Stomach smooth muscle (tissue), 2 donors: ENCODE results near the gene FPR2.

Experiments used
- H3K27ac ChIP-seq: one replicate; pipeline ENCODE4 v1.7.0; 2013; ENCODE audit warnings: mild to moderate bottlenecking, low read length, inconsistent platforms
- H3K27me3 ChIP-seq, 2 donors: one replicate each; pipeline ENCODE4 v1.7.0; 2013; ENCODE audit warnings: low read length in 2 of 2; ENCODE audit not compliant: insufficient read depth in 2 of 2, control insufficient read depth in 1 of 2
- H3K36me3 ChIP-seq, 2 donors: one replicate each; pipeline ENCODE4 v1.7.0; 2013; ENCODE audit warnings: low read length in 2 of 2; ENCODE audit not compliant: control insufficient read depth in 2 of 2, insufficient read depth in 2 of 2
- H3K4me1 ChIP-seq: one replicate; pipeline ENCODE4 v1.7.0; 2013; ENCODE audit warnings: low read length; ENCODE audit not compliant: control insufficient read depth, insufficient read depth
- H3K4me3 ChIP-seq, 2 donors: one replicate each; pipeline ENCODE4 v1.7.0; 2013; ENCODE audit warnings: low read length in 2 of 2
- H3K9ac ChIP-seq, 2 donors: one replicate each; pipeline ENCODE4 v1.7.0; 2013; ENCODE audit warnings: low read length in 2 of 2, mild to moderate bottlenecking in 1 of 2
- H3K9me3 ChIP-seq, 2 donors: one replicate each; pipeline ENCODE4 v1.7.0; 2013; ENCODE audit warnings: low read length in 2 of 2; ENCODE audit not compliant: control insufficient read depth in 2 of 2
- donor health status: healthy.
- donor health status: Pancreatic carcinoma.

The FPR2 gene, protein sequence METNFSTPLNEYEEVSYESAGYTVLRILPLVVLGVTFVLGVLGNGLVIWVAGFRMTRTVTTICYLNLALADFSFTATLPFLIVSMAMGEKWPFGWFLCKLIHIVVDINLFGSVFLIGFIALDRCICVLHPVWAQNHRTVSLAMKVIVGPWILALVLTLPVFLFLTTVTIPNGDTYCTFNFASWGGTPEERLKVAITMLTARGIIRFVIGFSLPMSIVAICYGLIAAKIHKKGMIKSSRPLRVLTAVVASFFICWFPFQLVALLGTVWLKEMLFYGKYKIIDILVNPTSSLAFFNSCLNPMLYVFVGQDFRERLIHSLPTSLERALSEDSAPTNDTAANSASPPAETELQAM

DNA sequence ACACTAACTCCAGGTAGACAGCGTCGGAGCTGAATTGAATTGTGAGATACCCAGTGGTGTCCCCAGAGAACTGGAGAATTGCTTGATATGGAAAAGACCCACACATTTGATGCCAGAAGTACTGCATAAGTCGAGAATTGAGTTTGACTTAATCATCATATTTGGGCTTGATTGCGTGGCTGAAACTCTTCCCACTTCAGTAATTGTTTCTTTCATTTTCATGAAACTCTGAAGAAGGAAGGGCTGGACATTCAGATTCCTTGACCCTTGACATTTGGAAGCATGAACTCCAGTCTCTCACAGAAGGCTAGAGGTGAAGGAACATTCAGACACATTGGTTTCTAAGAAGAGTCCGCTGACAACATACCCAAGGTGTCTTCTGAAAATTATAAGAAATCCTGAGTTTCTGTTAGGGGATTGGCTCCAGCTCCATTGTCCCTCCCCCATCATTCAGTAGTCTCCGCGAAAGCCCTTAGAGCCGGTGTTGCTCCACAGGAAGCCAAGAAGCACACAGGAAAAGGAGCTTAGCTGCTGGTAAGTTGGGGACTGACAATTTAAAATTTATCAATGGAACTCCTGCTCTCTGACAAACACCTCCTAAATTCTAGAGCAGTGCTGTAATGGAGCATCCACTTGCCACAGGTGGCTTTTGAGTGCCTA lies at the start of gene FPR2:
Gene FPR2 (plus strand): TSS at position 484 of the 660 bp plus-strand sequence. CDS start 7,479 bp downstream, outside the sequence.
- no peak within 1 kb of the TSS for H3K27ac ChIP-seq
- no peaks in the 10 kb centered on the region for H3K4me1 ChIP-seq
- H3K9me3 ChIP-seq, result peaks cover 0 to 6% of the 10 kb centered on the region in 2 donors
- H3K36me3 ChIP-seq, result no peaks in the 10 kb centered on the region
- H3K9ac ChIP-seq, result no peak within 1 kb of the TSS
- H3K27me3 ChIP-seq, result peaks cover 4 to 15% of the 10 kb centered on the region in 2 donors
- no peak within 1 kb of the TSS for H3K4me3 ChIP-seq

DNA sequence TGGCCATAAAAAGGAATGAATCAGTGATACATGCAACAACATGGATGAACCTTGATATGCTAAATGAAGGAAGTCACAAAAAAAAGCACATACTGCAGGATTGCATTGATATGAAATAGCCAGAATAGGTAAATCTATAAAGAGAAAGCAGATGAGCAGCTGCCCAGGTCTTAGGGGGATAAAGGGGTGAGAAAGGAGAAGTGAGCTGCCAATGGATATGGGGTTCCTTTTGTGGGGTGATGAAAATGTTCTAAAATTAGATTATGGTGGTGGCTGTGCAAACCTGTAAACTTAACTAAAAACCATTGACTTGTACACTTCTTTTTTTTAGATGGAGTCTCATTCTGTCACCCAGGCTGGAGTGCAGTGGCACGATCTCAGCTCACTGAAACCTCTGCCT lies 49.3 kb upstream of the FPR2 start:
- Histone ChIP-seq H3K36me3 (peaks cover under 1 to 2% of the 10 kb centered on the region in 2 donors), H3K9ac (no peak overlapping the region), H3K27me3 (peaks cover 5 to 9% of the 10 kb centered on the region in 2 donors), H3K27ac (no peak overlapping the region), H3K9me3 (no peaks in the 10 kb centered on the region), H3K4me3 (no peak overlapping the region), H3K4me1 (peaks cover 2% of the 10 kb centered on the region)

DNA sequence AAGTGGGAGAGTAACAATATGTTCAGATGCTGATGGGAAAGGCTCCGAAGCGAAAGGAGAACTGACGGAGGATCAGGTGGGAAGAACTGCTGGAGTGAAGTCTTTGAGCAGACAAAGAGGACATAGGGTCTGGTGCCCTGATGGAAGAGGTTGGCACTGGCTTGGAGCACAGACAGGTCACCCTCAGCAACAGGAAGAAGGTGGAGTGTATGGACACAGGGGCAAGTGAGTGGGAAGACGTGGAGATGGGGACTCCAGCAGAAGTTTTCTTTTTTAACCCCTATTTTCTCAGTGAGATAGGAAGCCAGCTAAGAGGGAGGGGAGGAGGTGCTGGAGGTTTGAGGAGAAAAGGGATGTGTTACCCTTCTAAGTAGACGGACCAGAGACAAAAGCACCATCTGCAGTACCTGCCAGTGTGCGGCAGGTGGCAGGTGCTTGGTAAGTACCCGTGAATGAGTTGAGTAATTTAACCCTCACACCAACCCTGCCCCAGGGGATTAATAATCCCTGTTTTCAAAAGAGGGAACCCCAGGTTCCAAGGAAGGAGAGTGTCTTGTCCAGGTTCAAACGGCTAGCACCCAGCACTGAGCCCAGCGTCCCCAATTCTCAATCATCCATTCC lies 48.4 kb upstream of the FPR2 start:
- Histone ChIP-seq H3K36me3 (no peaks in the 10 kb centered on the region), H3K4me1 (no peaks in the 10 kb centered on the region), H3K9me3 (no peaks in the 10 kb centered on the region), H3K27me3 (peaks cover 9 to 10% of the 10 kb centered on the region in 2 donors), H3K9ac (no peak overlapping the region), H3K27ac (no peak overlapping the region), H3K4me3 (no peak overlapping the region)

DNA sequence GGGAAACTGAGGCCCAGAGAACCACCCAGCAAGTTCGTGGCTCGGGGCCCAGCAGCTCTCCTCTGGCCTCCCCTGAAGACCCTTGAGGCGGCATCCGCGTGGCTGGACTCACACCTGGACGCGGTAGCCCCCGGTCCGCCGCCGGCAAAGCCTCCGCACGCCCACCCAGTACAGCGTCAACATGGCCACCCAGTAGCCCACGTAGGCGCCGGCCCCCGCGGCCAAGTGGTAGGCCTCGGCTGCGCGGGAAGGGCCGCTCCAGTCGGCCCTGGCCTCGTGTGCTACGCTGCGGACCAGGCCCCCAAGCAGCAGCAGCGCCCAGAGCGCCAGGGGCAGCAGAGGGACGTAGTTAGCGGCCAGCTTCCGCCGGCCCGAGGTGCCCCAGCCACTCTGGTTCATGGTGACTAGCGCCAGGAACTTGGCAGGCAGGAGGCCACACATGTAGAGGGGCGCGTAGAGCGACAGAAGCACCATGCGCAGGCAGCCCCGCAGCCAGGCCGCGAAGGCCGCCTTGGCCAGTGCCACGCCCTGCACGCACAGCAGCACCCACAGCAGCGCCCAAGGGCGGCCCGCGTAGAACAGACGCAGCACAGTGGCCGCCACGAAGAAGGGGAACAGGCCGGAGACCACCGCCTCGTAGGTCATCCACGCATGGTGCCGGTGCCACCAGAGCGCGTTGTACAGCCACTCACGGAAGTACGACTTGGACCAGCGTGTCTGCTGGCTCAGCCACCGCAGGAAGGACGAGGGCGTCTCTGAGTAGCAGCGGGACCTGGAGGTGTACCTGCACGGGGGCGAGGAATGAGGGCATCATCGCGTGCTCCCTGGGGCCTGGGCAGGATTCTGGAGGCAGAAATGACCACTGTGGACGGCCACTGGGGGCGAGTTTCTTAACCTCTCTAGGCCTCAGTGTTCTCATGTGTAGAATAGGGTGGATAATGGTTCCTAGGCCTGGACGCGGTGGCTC lies 47.4 kb upstream of the FPR2 start:
- no peak overlapping the region for H3K4me3 ChIP-seq
- no peak overlapping the region for H3K27ac ChIP-seq
- H3K27me3 ChIP-seq, result peaks cover 11 to 12% of the 10 kb centered on the region in 2 donors
- H3K9me3 ChIP-seq, result no peaks in the 10 kb centered on the region
- no peaks in the 10 kb centered on the region for H3K4me1 ChIP-seq
- H3K9ac ChIP-seq, result no peak overlapping the region
- no peaks in the 10 kb centered on the region for H3K36me3 ChIP-seq

DNA sequence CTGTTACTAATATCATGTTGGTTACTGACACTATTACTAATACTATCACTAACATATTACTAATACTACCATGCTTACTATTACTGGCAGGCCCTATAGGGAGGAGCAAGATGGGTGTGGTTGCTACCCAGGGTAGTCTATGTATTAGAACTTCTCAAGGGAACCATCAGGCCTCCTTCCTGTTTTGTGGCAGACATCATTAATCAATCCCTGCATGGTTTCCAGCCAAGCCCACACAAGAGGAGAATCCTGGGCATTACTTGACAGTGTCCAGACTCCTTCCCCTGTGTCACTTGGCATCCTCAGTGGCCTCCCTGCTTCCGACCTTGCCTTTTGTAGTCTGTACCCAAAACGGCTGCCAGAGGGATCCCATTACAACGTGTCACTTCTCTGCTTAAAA lies 46.1 kb upstream of the FPR2 start:
- peaks cover 7% of the 10 kb centered on the region for H3K4me1 ChIP-seq
- H3K9me3 ChIP-seq, result no peaks in the 10 kb centered on the region
- no peak overlapping the region for H3K4me3 ChIP-seq
- H3K27ac ChIP-seq, result no peak overlapping the region
- no peaks in the 10 kb centered on the region for H3K36me3 ChIP-seq
- peaks cover 21 to 22% of the 10 kb centered on the region in 2 donors for H3K27me3 ChIP-seq
- no peak overlapping the region for H3K9ac ChIP-seq

DNA sequence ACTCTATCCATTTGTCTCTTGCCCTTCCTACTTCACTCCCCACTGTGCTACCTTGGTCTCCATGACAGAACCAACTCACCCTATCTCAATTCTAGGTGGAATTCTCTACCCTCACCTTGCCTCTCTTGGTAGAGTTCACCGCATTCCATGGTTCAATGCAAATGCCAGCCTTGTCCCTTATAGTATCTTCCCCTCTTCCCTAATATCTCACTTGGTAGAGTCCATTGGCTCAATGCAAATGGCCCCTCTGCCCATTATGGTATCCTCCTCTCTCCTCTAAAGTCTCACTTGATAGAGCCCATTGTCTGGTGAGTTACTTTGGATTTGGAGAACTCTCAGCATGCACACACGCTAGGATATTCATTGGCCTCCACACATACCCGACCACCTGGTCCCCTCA lies 45.1 kb upstream of the FPR2 start:
- H3K4me3 ChIP-seq, result no peak overlapping the region
- H3K36me3 ChIP-seq, result no peaks in the 10 kb centered on the region
- H3K27ac ChIP-seq, result no peak overlapping the region
- peaks cover 7% of the 10 kb centered on the region for H3K4me1 ChIP-seq
- H3K9ac ChIP-seq, result no peak overlapping the region
- no peaks in the 10 kb centered on the region for H3K9me3 ChIP-seq
- H3K27me3 ChIP-seq, result peaks cover 24 to 28% of the 10 kb centered on the region in 2 donors

DNA sequence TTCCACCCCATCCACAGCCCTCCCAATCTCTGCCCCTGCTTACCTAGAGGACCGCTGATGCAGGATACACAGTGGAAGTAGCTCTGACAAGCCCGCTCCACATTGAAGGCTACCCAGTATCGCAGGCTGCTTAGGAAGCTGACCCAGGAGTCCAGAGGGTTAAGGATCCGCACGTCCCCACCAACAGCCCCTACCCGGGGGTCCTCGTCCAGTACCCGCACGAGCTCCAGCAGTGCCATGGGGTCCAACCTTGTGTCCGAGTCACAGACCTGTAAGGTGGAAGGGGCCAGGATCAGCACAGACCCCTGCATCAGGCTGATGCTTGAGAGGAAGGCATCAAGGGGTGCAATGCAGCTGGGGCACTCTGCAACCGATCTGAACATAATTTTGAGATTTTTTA lies 44.1 kb upstream of the FPR2 start:
- no peaks in the 10 kb centered on the region for H3K9me3 ChIP-seq
- H3K9ac ChIP-seq, result no peak overlapping the region
- peaks cover 7% of the 10 kb centered on the region for H3K4me1 ChIP-seq
- H3K27me3 ChIP-seq, result peaks cover 30 to 31% of the 10 kb centered on the region in 2 donors
- H3K27ac ChIP-seq, result no peak overlapping the region
- no peaks in the 10 kb centered on the region for H3K36me3 ChIP-seq
- H3K4me3 ChIP-seq, result no peak overlapping the region

DNA sequence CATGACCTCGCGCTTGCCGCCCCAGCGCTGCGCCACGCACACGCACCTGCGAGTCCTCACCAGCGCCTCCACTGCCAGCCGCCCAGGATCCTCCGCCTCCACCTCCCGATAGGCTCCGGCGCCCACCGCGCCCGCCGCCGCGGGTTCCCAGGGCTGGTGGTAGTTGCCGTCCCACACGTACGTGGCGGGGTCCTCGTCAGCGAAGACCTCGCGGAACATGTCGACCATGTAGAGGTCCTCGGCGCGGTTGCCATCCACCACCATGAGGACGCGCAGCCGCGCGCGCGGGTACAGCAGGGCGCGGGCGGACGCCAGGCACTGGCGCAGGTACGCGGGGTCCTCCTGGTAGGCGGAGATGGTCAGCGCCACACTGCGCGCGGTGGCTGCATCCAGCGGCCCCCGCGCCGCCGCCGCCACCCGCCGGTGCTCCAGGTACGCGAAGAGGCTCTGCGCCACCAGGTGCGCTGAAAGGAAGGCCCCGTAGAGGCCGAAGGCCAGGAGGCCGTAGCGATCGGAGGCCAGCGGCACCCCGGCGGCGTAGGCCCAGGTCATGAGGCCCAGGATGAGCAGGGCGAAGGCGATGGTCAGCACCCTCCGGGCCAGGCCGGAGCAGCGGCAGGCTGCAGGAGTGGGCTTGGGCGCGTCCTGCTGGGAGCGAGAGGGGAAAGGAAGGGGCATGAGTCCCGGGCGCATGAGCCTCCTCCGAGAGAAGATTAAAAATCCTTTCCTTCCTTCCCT lies 41.6 kb upstream of the FPR2 start:
- Histone ChIP-seq H3K36me3 (no peaks in the 10 kb centered on the region), H3K4me1 (peaks cover 13% of the 10 kb centered on the region), H3K9me3 (no peaks in the 10 kb centered on the region), H3K27ac (no peak overlapping the region), H3K27me3 (peaks cover 45% of the 10 kb centered on the region in 2 donors), H3K4me3 (peak overlapping the region in 1 of 2 donors; percentile 40), H3K9ac (no peak overlapping the region)

DNA sequence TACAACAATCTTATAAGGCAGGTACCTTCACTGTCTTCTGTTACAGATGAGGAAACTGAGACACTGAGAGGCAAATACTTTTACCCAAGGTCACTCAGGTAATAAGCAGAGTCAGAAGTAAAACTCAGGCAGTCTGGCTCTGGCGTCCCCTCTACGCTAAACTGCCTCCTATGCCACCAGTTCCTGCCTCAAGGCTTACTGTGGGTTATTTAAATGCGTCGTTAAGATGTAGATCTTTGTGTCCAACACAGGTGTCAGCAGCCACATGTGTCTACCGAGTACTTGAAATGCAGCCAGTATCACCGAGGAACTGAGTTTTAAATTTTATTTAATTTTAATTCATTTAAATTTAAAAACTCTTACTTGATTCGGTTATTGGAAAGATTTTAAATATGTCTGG lies 39.1 kb upstream of the FPR2 start:
- Histone ChIP-seq H3K27me3 (peaks cover 37 to 52% of the 10 kb centered on the region in 2 donors), H3K36me3 (no peaks in the 10 kb centered on the region), H3K4me3 (no peak overlapping the region)

More for the DNA sequence above, 39.1 kb upstream of the FPR2 start:
- Histone ChIP-seq H3K4me1 (peaks cover 15% of the 10 kb centered on the region), H3K9ac (no peak overlapping the region), H3K27ac (no peak overlapping the region), H3K9me3 (no peaks in the 10 kb centered on the region)
